Measurements from ENCODE around the gene MCF2L2. TPM values are rescaled to one million over a fixed set of nuclear protein-coding genes. Genes with fewer than 3 reads are reported as not detected.

MCF2L2 gene
- total and polyA plus RNA-seq, 9 of the 15 experiments (the other 6 are each of a cell fraction or from before 2014, with no cell fraction given) = 0.56 to 4.2 (median 3.0) TPM

- Histone ChIP-seq H3K27me3 (ENCODE audit: control insufficient read depth in 2 of 2, insufficient read depth in 2 of 2, low read length in 2 of 2) (no peaks in the 10 kb centered on the region), H4K20me1 (replicated peaks; ENCODE audit: control insufficient read depth, insufficient read depth, low read length) (no peaks in the 10 kb centered on the region), H2AFZ (ENCODE audit: low read depth, low read length) (no peak overlapping the region), H3K9me1 (ENCODE audit: control insufficient read depth, insufficient read depth, low read length) (no peaks in the 10 kb centered on the region), H3K9ac (ENCODE audit: insufficient read depth in 1 of 2, low read depth in 2 of 2, low read length in 2 of 2) (no peak overlapping the region), H3K9me3 (replicated peaks; ENCODE audit: control insufficient read depth, insufficient read depth, low read depth, low read length) (peaks cover 8% of the 10 kb centered on the region), H3K4me3 (no peak overlapping the region), H3K27ac (ENCODE audit: extremely low read depth, low read depth, low read length) (no peak overlapping the region), H3K4me2 (ENCODE audit: insufficient read depth, low read length) (no peak overlapping the region), H3K4me1 (replicated peaks in 1 of 2; ENCODE audit: control insufficient read depth in 2 of 2, insufficient read depth in 2 of 2, low read length in 2 of 2) (no peaks in the 10 kb centered on the region), H3K79me2 (ENCODE audit: control insufficient read depth, insufficient read depth, low read length) (no peaks in the 10 kb centered on the region), H3K36me3 (ENCODE audit: control insufficient read depth, insufficient read depth, low read length) (no peaks in the 10 kb centered on the region)
- TF ChIP-seq KAT7 (CRISPR knock-in tag; IDR thresholded peaks at IDR 0.05; ENCODE audit: borderline replicate concordance) (no peak), HNRNPUL1 (IDR thresholded peaks at IDR 0.05; ENCODE audit: low read length) (no peak), ZBTB40 (IDR thresholded peaks at IDR 0.05) (no peak), ZBTB40 (CRISPR knock-in tag; IDR thresholded peaks at IDR 0.05) (no peak)
- 42% methylated on average over 5 of the region's 5 CpGs for WGBS (ENCODE audit: insufficient coverage, low coverage, missing lambda C conversion rate)
- in situ Hi-C loops (cut with MboI) (no loop called here), intact Hi-C loops (cut with micrococcal nuclease) (no loop called here)
- ChIA-PET POLR2A (interaction anchor here (1.1 kb wide), 1 partner anchor 14 kb away, joined by 5 read pairs; the partner anchor contains the start of gene B3GNT5), CTCF (ENCODE audit: low intra/inter-chr PET ratio) (no interaction called here)
- DNase-seq (ENCODE audit: extremely low read depth in 1 of 4, low spot score in 3 of 4) (no peak), FAIRE-seq (no peak), ATAC-seq (no peak)
- BruUV-seq (replicated peaks) = no TSS peak
Observed at GRCh38 chr3:183239046-183239445, 189.4 kb downstream of the MCF2L2 start.
